ENCODE results near the gene CDCP1. TPM values are rescaled to one million over a fixed set of nuclear protein-coding genes. Genes with fewer than 3 reads are reported as not detected.

The CDCP1 gene
- polyA plus RNA-seq, 3 donors from 2014 or later, result 1.1 to 3.3 (median 2.0) TPM

GRCh38 chr3:45123581-45124269 is 22.5 kb downstream of the CDCP1 start:
- Mint-ChIP-seq H3K9me3 (peaks cover 0 to 2% (median 0%) of the 10 kb centered on the region in 6 donors), H3K27me3 (ENCODE audit: low read depth in 3 of 3) (peaks cover 4 to 11% (median 6%) of the 10 kb centered on the region in 3 donors), H3K4me3 (no peak overlapping the region), H3K27ac (no peak overlapping the region), H3K4me1 (peaks cover 1 to 2% of the 10 kb centered on the region in 2 donors), H3K36me3 (no peaks in the 10 kb centered on the region)
- no peak for DNase-seq

GRCh38 chr3:45123030-45123429 is 23.1 kb downstream of the CDCP1 start:
- Mint-ChIP-seq H3K36me3 (no peaks in the 10 kb centered on the region), H3K4me1 (peaks cover 8 to 9% of the 10 kb centered on the region in 2 donors), H3K27ac (no peak overlapping the region)

GRCh38 chr3:45120359-45121158 is 25.6 kb downstream of the CDCP1 start:
- H3K27me3 Mint-ChIP-seq (ENCODE audit: low read depth in 3 of 3), result peaks cover 4 to 9% (median 7%) of the 10 kb centered on the region in 3 donors
- peaks cover 14 to 17% of the 10 kb centered on the region in 2 donors for H3K4me1 Mint-ChIP-seq
- peaks cover 0 to 2% (median 0%) of the 10 kb centered on the region in 6 donors for H3K9me3 Mint-ChIP-seq
- no peak overlapping the region for H3K4me3 Mint-ChIP-seq
- no peak for DNase-seq
- H3K27ac Mint-ChIP-seq, result no peak overlapping the region
- no peaks in the 10 kb centered on the region for H3K36me3 Mint-ChIP-seq

More at GRCh38 chr3:45123030-45123429, 23.1 kb downstream of the CDCP1 start:
- Mint-ChIP-seq H3K9me3 (peaks cover 0 to 2% (median 0%) of the 10 kb centered on the region in 6 donors), H3K27me3 (ENCODE audit: low read depth in 3 of 3) (peaks cover 4 to 7% (median 7%) of the 10 kb centered on the region in 3 donors), H3K4me3 (no peak overlapping the region)
- DNase-seq, result no peak

- Mint-ChIP-seq H3K4me3 (no peak overlapping the region), H3K4me1 (peaks cover 14 to 17% of the 10 kb centered on the region in 2 donors), H3K36me3 (no peaks in the 10 kb centered on the region), H3K9me3 (peaks cover 0 to 2% (median 0%) of the 10 kb centered on the region in 6 donors), H3K27me3 (ENCODE audit: low read depth in 3 of 3) (peaks cover 5 to 9% (median 7%) of the 10 kb centered on the region in 3 donors), H3K27ac (no peak overlapping the region)
- DNase-seq, result no peak
Observed at GRCh38 chr3:45119824-45120358, 26.3 kb downstream of the CDCP1 start.

GRCh38 chr3:45119376-45119775 is 26.8 kb downstream of the CDCP1 start:
- H3K9me3 Mint-ChIP-seq, result peaks cover 0 to 2% (median 0%) of the 10 kb centered on the region in 6 donors
- no peak overlapping the region for H3K27ac Mint-ChIP-seq
- H3K27me3 Mint-ChIP-seq (ENCODE audit: low read depth in 3 of 3), result peaks cover 5 to 11% (median 10%) of the 10 kb centered on the region in 3 donors
- no peak for DNase-seq
- no peaks in the 10 kb centered on the region for H3K36me3 Mint-ChIP-seq
- H3K4me3 Mint-ChIP-seq, result no peak overlapping the region
- peaks cover 14 to 17% of the 10 kb centered on the region in 2 donors for H3K4me1 Mint-ChIP-seq

DNA sequence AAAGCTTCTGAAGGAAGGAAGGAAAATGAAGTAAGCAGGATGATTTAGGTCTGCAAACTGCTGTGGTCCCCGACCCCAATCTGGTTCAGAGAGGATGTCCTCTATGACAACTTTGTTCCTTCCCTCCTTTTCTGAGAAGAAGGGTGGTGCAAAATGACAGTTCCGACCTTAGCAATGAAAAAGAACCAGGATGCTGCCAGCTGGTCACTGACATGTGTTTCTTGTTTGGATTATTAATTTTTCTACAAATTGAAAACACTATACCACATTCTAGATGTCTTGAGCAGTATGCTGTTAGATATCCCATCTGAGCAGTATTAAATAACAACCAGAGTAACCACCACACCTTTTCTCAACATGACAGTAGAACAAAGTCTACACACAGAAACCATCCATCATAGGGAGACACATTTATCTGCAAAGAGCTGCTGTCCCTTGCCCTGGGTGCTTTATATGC is 27.5 kb downstream of the CDCP1 start:
- H3K4me3 Mint-ChIP-seq, result no peak overlapping the region
- H3K9me3 Mint-ChIP-seq, result no peaks in the 10 kb centered on the region
- H3K4me1 Mint-ChIP-seq, result peaks cover 14 to 17% of the 10 kb centered on the region in 2 donors
- H3K36me3 Mint-ChIP-seq, result no peaks in the 10 kb centered on the region
- DNase-seq, result no peak
- H3K27ac Mint-ChIP-seq, result no peak overlapping the region
- peaks cover 5 to 11% (median 11%) of the 10 kb centered on the region in 3 donors for H3K27me3 Mint-ChIP-seq (ENCODE audit: low read depth in 3 of 3)

DNA sequence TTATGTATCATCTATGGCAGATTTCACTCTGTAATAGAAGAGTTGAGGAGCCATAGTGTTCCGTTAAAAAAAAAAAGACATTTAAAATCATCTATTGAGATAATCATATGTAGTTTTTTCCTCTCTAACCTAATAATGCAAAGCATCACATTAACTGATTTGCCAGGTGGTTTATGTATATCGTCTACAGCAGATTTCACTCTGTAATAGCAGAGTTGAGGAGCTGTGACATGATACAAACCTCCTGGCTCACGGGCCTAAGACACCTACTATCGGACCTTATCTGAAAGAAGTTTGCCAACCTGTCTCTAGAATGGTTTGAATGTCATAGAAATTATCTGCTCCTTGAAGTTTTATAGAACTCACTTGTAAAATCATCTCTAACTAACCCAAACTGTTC is 29.8 kb downstream of the CDCP1 start:
- no peak for DNase-seq
- peaks cover 5 to 11% (median 11%) of the 10 kb centered on the region in 3 donors for H3K27me3 Mint-ChIP-seq (ENCODE audit: low read depth in 3 of 3)
- no peak overlapping the region for H3K4me3 Mint-ChIP-seq
- H3K4me1 Mint-ChIP-seq, result peaks cover 14 to 17% of the 10 kb centered on the region in 2 donors
- H3K27ac Mint-ChIP-seq, result no peak overlapping the region
- H3K9me3 Mint-ChIP-seq, result no peaks in the 10 kb centered on the region
- H3K36me3 Mint-ChIP-seq, result peaks cover 0 to 4% (median 0%) of the 10 kb centered on the region in 3 donors

GRCh38 chr3:45113625-45114050 is 32.5 kb downstream of the CDCP1 start:
- no peak for DNase-seq
- Mint-ChIP-seq H3K27ac (no peak overlapping the region), H3K4me3 (no peak overlapping the region), H3K9me3 (no peaks in the 10 kb centered on the region), H3K36me3 (peaks cover 0 to 4% (median 0%) of the 10 kb centered on the region in 3 donors), H3K4me1 (peaks cover 32 to 35% of the 10 kb centered on the region in 2 donors), H3K27me3 (ENCODE audit: low read depth in 3 of 3) (peaks cover 5 to 9% (median 6%) of the 10 kb centered on the region in 3 donors)

- Mint-ChIP-seq H3K4me3 (no peak overlapping the region), H3K27ac (no peak overlapping the region), H3K4me1 (peaks cover 27 to 34% of the 10 kb centered on the region in 2 donors), H3K36me3 (peaks cover 0 to 4% (median 0%) of the 10 kb centered on the region in 3 donors), H3K27me3 (ENCODE audit: low read depth in 3 of 3) (peaks cover 5 to 9% (median 6%) of the 10 kb centered on the region in 3 donors), H3K9me3 (no peaks in the 10 kb centered on the region)
- no peak for DNase-seq
Observed at GRCh38 chr3:45112939-45113338, 33.2 kb downstream of the CDCP1 start.

- H3K4me3 Mint-ChIP-seq, result peak overlapping the region; percentile 57 to 78 (median 71)
- peak overlapping the region in 4 of 6 donors; percentile 30 to 83 (median 62) for H3K27ac Mint-ChIP-seq
- H3K4me1 Mint-ChIP-seq, result peaks cover 43 to 49% of the 10 kb centered on the region in 2 donors
- no peak for DNase-seq
- peaks cover 0 to 4% (median 0%) of the 10 kb centered on the region in 3 donors for H3K36me3 Mint-ChIP-seq
- peaks cover 7 to 11% (median 8%) of the 10 kb centered on the region in 3 donors for H3K27me3 Mint-ChIP-seq (ENCODE audit: low read depth in 3 of 3)
- H3K9me3 Mint-ChIP-seq, result no peaks in the 10 kb centered on the region
Observed at GRCh38 chr3:45110509-45110833, 35.7 kb downstream of the CDCP1 start.

DNA sequence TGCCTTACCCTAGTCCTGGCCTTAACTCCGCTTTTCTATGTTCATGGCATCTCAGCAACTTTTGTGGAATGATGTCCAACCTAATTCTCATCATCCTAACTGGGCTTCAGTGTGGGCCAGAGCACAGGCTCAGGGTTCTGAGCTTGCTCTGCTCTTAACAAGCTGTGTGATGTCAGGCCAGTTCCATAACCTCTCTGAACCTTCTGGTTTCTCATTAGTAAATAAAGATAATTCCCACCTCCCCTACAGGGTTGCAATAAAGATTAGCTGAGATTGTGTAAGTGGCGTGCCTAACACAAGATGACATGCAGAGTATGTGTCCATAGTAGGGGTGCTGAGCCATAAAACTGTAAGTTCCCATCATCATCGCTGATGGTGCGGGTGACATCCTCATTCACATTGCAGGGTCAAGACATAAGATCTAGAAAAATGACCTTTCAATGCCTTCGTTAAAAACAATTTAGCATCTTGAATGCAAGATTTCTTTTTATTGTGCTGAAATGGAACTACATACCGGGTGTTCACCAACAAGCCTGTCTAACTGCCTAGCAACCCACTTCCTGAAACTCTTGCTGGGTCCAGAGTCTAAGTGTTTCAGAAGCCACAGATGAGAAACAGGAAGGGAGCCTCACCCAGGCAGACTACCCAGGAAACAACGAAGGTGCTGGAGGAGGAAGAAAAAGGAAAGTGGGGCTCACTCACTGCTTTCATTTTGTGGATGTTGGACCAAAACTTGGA is 36.2 kb downstream of the CDCP1 start:
- DNase-seq, result peak; percentile 26 to 42 (median 31)
- Mint-ChIP-seq H3K9me3 (no peaks in the 10 kb centered on the region), H3K27ac (peak overlapping the region; percentile 30 to 86 (median 62)), H3K27me3 (ENCODE audit: low read depth in 3 of 3) (peaks cover 6 to 11% (median 8%) of the 10 kb centered on the region in 3 donors), H3K4me3 (peak overlapping the region; percentile 57 to 78 (median 71)), H3K36me3 (peaks cover 0 to 4% (median 0%) of the 10 kb centered on the region in 3 donors), H3K4me1 (peaks cover 49 to 54% of the 10 kb centered on the region in 2 donors)

- Mint-ChIP-seq H3K27ac (peak overlapping the region in 3 of 6 donors; percentile 41 to 69 (median 58)), H3K4me1 (peaks cover 69 to 76% of the 10 kb centered on the region in 2 donors)
- DNase-seq, result no peak
Observed at GRCh38 chr3:45106874-45107273, 39.3 kb downstream of the CDCP1 start.

More at GRCh38 chr3:45106874-45107273, 39.3 kb downstream of the CDCP1 start:
- no peaks in the 10 kb centered on the region for H3K9me3 Mint-ChIP-seq
- peaks cover 6 to 15% (median 15%) of the 10 kb centered on the region in 3 donors for H3K27me3 Mint-ChIP-seq (ENCODE audit: low read depth in 3 of 3)
- H3K36me3 Mint-ChIP-seq, result peaks cover 0 to 4% (median 4%) of the 10 kb centered on the region in 3 donors
- H3K4me3 Mint-ChIP-seq, result peak overlapping the region in 3 of 5 donors; percentile 9 to 42 (median 11)
